ENCODE results near the gene NFIL3. TPM values are rescaled to one million over a fixed set of nuclear protein-coding genes. Genes with fewer than 3 reads are reported as not detected.
A peak's percentile ranks its signal among the peaks of the same experiment; 100 is the strongest.

NFIL3 gene
- total and polyA plus RNA-seq, 2 experiments from 2014 or later, result 19.7 to 43.0 TPM

DNA sequence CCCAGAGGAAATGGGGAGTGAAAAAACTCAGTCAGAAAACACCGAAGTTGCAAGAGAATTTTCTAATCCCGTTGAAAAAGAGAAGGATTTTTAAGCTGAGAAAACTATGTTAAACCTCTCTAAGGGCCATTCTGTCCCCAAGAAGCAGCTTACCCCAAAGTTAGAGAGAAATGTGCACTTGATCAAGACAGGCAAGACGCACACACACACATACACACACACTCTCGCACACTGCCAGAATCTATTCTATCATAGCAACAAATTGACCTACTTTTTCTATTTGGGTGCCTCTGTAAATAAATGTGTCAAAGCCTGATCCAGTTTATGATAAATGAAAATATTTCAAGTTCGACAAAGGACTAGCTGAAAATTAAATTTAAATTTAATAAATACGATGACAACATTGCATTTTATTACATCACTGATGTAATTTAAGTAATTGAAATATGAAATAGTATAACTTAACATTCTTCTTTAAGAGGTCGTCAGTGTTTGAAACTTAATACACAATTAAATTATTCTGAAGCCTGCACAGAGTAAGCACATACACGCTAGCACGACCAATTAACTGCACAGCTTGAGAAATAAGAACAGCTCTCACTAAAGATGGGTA lies 5.9 kb downstream of the NFIL3 start:
- no peaks in the 10 kb centered on the region for H3K9me3 ChIP-seq (ENCODE audit: low read depth)
- no peaks in the 10 kb centered on the region for H3K27me3 ChIP-seq
- no peaks in the 10 kb centered on the region for H3K36me3 ChIP-seq
- no peak overlapping the region for H3K27ac ChIP-seq
- H3K4me1 ChIP-seq (ENCODE audit: low read depth), result peaks cover 6% of the 10 kb centered on the region
- TF ChIP-seq, protein P1, sequence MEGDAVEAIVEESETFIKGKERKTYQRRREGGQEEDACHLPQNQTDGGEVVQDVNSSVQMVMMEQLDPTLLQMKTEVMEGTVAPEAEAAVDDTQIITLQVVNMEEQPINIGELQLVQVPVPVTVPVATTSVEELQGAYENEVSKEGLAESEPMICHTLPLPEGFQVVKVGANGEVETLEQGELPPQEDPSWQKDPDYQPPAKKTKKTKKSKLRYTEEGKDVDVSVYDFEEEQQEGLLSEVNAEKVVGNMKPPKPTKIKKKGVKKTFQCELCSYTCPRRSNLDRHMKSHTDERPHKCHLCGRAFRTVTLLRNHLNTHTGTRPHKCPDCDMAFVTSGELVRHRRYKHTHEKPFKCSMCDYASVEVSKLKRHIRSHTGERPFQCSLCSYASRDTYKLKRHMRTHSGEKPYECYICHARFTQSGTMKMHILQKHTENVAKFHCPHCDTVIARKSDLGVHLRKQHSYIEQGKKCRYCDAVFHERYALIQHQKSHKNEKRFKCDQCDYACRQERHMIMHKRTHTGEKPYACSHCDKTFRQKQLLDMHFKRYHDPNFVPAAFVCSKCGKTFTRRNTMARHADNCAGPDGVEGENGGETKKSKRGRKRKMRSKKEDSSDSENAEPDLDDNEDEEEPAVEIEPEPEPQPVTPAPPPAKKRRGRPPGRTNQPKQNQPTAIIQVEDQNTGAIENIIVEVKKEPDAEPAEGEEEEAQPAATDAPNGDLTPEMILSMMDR (IDR thresholded peaks at IDR 0.05; ENCODE audit: low read depth, low read length), result no peak
- no peak for DNase-seq (ENCODE audit: low read depth in 1 of 2, low spot score in 1 of 2)
- H3K4me3 ChIP-seq, result no peak overlapping the region

GRCh38 chr9:91416096-91416712 lies 7.4 kb downstream of the NFIL3 start:
- Histone ChIP-seq H3K4me1 (ENCODE audit: low read depth) (peaks cover 6% of the 10 kb centered on the region), H3K4me3 (no peak overlapping the region), H3K27ac (no peak overlapping the region), H3K36me3 (no peaks in the 10 kb centered on the region), H3K9me3 (ENCODE audit: low read depth) (no peaks in the 10 kb centered on the region), H3K27me3 (no peaks in the 10 kb centered on the region)
- TF ChIP-seq, protein P1 (IDR thresholded peaks at IDR 0.05; ENCODE audit: low read depth, low read length), result no peak
- no peak for DNase-seq (ENCODE audit: low read depth in 1 of 2, low spot score in 1 of 2)

DNA sequence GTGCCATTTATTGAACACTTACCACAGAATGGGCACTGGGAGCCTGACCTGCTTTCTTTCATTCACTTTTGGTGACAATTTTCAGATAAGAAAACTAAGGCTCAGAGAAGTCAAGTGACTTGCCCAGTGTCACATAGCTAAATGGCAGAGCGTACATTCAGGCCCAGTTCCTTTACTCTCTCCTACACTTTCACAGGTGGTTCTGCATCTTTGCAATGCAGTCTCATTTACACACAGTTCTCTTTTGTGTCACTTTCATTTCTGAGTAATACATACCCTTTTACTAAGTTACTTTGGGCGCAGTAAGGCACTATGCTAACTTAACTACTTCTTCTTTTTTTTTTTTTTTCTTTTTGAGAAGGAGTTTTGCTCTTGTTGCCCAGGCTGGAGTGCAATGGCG lies 8.3 kb downstream of the NFIL3 start:
- H3K4me1 ChIP-seq (ENCODE audit: low read depth), result peaks cover 3% of the 10 kb centered on the region
- H3K27ac ChIP-seq, result no peak overlapping the region
- TF ChIP-seq, protein P1 (IDR thresholded peaks at IDR 0.05; ENCODE audit: low read depth, low read length), result no peak
- H3K36me3 ChIP-seq, result peaks cover 4% of the 10 kb centered on the region
- H3K4me3 ChIP-seq, result no peak overlapping the region
- H3K27me3 ChIP-seq, result no peaks in the 10 kb centered on the region
- no peak for DNase-seq (ENCODE audit: low read depth in 1 of 2, low spot score in 1 of 2)
- H3K9me3 ChIP-seq (ENCODE audit: low read depth), result no peaks in the 10 kb centered on the region

DNA sequence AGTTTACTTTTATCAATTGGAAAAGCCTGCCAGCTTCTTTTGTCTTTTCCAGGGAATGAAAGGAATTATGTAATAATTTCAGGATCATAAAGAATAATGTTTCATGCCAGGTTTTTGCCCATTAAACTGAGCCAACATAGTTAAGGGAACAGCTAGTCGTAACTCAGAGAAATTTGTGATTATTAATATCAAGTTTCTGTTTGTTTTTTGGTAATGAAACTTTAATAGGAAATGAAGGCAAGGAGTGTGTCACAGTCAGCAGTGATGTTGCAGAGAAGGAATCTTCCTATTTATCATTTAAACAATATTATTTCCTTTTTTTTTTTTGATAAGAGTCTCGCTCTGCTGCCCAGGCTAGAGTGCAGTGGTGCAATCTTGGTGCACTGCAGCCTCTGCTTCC lies 10.7 kb downstream of the NFIL3 start:
- no peak overlapping the region for H3K27ac ChIP-seq

GRCh38 chr9:91411096-91411771 lies 12.4 kb downstream of the NFIL3 start:
- Histone ChIP-seq H3K9me3 (ENCODE audit: low read depth) (no peaks in the 10 kb centered on the region), H3K4me1 (ENCODE audit: low read depth) (peaks cover 5% of the 10 kb centered on the region), H3K27me3 (no peaks in the 10 kb centered on the region), H3K27ac (no peak overlapping the region), H3K36me3 (peaks cover 18% of the 10 kb centered on the region), H3K4me3 (no peak overlapping the region)
- DNase-seq (ENCODE audit: low read depth in 1 of 2, low spot score in 1 of 2), result peak in 1 of 2 donors; percentile 47
- TF ChIP-seq, protein P1 (IDR thresholded peaks at IDR 0.05; ENCODE audit: low read depth, low read length), result no peak

More for the DNA sequence above, 10.7 kb downstream of the NFIL3 start:
- no peak for DNase-seq (ENCODE audit: low read depth in 1 of 2, low spot score in 1 of 2)
- H3K27me3 ChIP-seq, result no peaks in the 10 kb centered on the region
- no peaks in the 10 kb centered on the region for H3K9me3 ChIP-seq (ENCODE audit: low read depth)
- H3K4me1 ChIP-seq (ENCODE audit: low read depth), result peaks cover 2% of the 10 kb centered on the region
- H3K4me3 ChIP-seq, result no peak overlapping the region
- TF ChIP-seq, protein P1 (IDR thresholded peaks at IDR 0.05; ENCODE audit: low read depth, low read length), result no peak
- H3K36me3 ChIP-seq, result peaks cover 18% of the 10 kb centered on the region

Measured in cardiac muscle cell (in vitro differentiated cells and primary cell).